GM23248 (cell line): Measurements from ENCODE around the gene TENT4A.

ENCODE experiments used
- EZH2 ChIP-seq: fragments of 200-600 bp; sonication (generic); IDR thresholded peaks from 2 replicates; pipeline ENCODE4 v1.6.1; 2018; ENCODE audit warnings: antibody characterized with exemption, mild to moderate bottlenecking; ENCODE audit not compliant: insufficient read depth, poor library complexity, severe bottlenecking
- EZH2phosphoT487 ChIP-seq: fragments of 200-600 bp; sonication (generic); IDR thresholded peaks from 2 replicates; pipeline ENCODE4 v1.6.1; 2018; ENCODE audit warnings: antibody characterized with exemption, moderate library complexity, mild to moderate bottlenecking, low read depth; ENCODE audit not compliant: insufficient read depth

DNA sequence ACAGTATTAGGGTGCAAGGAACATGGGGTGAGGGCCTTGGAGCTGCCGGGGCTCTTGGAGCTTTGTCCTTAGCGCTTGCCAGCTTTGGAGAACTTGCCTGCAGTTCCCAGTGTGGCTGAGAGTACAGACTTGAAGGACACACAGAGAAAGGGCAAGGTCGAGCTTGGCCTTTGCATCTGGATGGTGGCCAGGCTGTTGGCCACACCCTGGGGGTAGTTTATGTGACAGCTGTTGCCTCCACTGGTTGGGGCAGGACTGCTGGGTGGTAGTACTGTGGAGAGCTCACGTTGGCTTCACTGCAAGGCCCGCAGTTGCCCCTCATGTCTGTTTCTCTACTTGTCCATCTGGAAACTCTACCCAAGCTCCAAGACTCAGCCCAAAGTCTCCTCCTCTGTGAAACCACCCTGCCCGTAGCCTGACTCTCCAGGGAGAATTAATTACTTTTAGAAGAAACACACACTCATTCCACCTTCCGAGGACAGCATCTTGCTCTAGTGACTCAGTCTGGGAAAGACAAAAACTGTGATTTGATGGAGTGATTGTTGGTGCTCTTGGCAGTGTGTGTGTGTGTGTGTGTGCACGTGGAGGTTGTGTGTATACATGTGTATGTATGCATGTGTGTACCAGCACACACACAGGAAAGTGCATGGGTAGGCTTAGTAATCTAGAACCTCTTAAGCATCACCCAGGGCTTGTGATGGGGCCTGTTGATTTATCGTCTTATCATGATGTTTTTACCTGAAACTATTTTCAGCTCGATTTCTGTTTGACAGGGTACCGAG is 57.8 kb downstream of the TENT4A start:
- no peak for TF ChIP-seq EZH2phosphoT487
- no peak for TF ChIP-seq EZH2
